GM23338 (cell line): ENCODE results near the gene KLC3.

Experiments used
- CREB1 ChIP-seq: fragments of 250-450 bp; sonication (Bioruptor Pico); IDR thresholded peaks from 2 replicates; pipeline ENCODE4 v1.5.0; 2020; ENCODE audit warnings: low read depth, mild to moderate bottlenecking, moderate library complexity
- EZH2 ChIP-seq: fragments of 200-600 bp; sonication (generic); IDR thresholded peaks from one replicate; pipeline ENCODE4 v1.8.0; 2017; ENCODE audit warnings: antibody characterized with exemption, mild to moderate bottlenecking, low read depth; ENCODE audit not compliant: unreplicated experiment
- EZH2phosphoT487 ChIP-seq: fragments of 200-600 bp; sonication (generic); IDR thresholded peaks from one replicate; pipeline ENCODE4 v1.8.1; 2018; ENCODE audit warnings: antibody characterized with exemption; ENCODE audit not compliant: unreplicated experiment
- JUNB ChIP-seq: IDR thresholded peaks from one replicate; pipeline ENCODE4 v1.6.1; 2016; ENCODE audit warnings: antibody characterized with exemption; ENCODE audit not compliant: unreplicated experiment
- NANOG ChIP-seq: IDR thresholded peaks from 2 replicates; pipeline ENCODE4 v1.6.1; 2016; ENCODE audit warnings: antibody characterized with exemption, borderline replicate concordance
- POLR2AphosphoS5 ChIP-seq: IDR thresholded peaks from 2 replicates; pipeline ENCODE4 v1.6.1; 2016; ENCODE audit warnings: antibody characterized with exemption, low read depth
- REST ChIP-seq: IDR thresholded peaks from one replicate; pipeline ENCODE4 v1.6.1; 2018; ENCODE audit warnings: antibody characterized with exemption; ENCODE audit not compliant: unreplicated experiment
- TF ChIP-seq, protein P1 (sequence below), 2 experiments: fragments of 200-600 bp in 1 of 2; sonication (generic) in 1 of 2; conservative IDR thresholded peaks; 2 replicates each; pipeline versions ENCODE4 v1.5.1 to v1.6.1; 2016 to 2017; ENCODE audit warnings: antibody characterized with exemption in 2 of 2, low read depth in 2 of 2, mild to moderate bottlenecking in 2 of 2, moderate library complexity in 1 of 2
- TF ChIP-seq, protein P2 (sequence below): fragments of 250-450 bp; sonication (Bioruptor Pico); IDR thresholded peaks from 2 replicates; pipeline ENCODE4 v1.5.0; 2020; ENCODE audit warnings: mild to moderate bottlenecking, moderate library complexity

DNA sequence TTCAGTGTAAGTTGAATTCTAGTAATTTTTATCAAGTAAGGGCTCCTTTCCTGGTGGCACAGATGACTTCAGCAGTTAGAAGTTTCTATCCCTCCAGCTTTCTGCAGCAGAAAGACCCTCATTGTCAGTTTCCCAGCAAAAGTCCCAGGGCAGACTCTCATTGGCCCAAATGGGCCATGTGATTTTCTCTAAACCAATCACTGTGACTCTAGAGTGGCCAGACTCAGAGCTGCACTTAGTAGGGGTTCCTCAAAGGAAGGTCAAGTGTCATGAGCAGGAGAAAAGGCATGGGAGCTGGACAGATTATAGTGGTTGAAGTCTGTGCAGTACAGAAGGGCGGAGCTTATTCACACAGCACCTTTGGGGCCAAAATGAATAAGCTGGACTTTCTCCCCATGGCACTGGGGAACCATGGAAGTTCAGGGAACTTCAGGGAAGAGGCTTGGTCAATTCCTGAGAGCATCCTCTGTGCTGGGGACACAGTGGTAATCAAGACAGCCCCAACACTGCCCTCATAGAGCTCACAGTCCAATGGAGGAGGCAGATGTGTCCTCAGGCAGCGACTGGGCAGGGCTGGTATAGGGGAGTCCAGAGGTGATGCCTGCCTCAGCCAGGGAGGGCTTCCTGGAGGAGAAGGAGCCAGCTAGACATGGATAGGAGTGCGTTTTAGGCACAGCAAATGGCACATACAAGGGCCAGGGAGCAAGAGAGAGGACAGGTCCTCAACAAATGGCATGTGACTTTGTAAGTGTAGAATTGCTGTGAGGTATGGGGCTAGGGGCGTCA lies 36.2 kb upstream of the KLC3 start:
- TF ChIP-seq, protein P1, sequence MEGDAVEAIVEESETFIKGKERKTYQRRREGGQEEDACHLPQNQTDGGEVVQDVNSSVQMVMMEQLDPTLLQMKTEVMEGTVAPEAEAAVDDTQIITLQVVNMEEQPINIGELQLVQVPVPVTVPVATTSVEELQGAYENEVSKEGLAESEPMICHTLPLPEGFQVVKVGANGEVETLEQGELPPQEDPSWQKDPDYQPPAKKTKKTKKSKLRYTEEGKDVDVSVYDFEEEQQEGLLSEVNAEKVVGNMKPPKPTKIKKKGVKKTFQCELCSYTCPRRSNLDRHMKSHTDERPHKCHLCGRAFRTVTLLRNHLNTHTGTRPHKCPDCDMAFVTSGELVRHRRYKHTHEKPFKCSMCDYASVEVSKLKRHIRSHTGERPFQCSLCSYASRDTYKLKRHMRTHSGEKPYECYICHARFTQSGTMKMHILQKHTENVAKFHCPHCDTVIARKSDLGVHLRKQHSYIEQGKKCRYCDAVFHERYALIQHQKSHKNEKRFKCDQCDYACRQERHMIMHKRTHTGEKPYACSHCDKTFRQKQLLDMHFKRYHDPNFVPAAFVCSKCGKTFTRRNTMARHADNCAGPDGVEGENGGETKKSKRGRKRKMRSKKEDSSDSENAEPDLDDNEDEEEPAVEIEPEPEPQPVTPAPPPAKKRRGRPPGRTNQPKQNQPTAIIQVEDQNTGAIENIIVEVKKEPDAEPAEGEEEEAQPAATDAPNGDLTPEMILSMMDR (conservative IDR thresholded peaks at IDR 0.05; ENCODE audit: low read depth in 2 of 2), result no peak
- TF ChIP-seq EZH2phosphoT487 (no peak), CREB1 (CRISPR knock-in tag) (no peak), REST (no peak), EZH2 (no peak), POLR2AphosphoS5 (peak; percentile 28; the same call in 1 of the 2 replicates), JUNB (no peak), NANOG (no peak)
- TF ChIP-seq, protein P2, sequence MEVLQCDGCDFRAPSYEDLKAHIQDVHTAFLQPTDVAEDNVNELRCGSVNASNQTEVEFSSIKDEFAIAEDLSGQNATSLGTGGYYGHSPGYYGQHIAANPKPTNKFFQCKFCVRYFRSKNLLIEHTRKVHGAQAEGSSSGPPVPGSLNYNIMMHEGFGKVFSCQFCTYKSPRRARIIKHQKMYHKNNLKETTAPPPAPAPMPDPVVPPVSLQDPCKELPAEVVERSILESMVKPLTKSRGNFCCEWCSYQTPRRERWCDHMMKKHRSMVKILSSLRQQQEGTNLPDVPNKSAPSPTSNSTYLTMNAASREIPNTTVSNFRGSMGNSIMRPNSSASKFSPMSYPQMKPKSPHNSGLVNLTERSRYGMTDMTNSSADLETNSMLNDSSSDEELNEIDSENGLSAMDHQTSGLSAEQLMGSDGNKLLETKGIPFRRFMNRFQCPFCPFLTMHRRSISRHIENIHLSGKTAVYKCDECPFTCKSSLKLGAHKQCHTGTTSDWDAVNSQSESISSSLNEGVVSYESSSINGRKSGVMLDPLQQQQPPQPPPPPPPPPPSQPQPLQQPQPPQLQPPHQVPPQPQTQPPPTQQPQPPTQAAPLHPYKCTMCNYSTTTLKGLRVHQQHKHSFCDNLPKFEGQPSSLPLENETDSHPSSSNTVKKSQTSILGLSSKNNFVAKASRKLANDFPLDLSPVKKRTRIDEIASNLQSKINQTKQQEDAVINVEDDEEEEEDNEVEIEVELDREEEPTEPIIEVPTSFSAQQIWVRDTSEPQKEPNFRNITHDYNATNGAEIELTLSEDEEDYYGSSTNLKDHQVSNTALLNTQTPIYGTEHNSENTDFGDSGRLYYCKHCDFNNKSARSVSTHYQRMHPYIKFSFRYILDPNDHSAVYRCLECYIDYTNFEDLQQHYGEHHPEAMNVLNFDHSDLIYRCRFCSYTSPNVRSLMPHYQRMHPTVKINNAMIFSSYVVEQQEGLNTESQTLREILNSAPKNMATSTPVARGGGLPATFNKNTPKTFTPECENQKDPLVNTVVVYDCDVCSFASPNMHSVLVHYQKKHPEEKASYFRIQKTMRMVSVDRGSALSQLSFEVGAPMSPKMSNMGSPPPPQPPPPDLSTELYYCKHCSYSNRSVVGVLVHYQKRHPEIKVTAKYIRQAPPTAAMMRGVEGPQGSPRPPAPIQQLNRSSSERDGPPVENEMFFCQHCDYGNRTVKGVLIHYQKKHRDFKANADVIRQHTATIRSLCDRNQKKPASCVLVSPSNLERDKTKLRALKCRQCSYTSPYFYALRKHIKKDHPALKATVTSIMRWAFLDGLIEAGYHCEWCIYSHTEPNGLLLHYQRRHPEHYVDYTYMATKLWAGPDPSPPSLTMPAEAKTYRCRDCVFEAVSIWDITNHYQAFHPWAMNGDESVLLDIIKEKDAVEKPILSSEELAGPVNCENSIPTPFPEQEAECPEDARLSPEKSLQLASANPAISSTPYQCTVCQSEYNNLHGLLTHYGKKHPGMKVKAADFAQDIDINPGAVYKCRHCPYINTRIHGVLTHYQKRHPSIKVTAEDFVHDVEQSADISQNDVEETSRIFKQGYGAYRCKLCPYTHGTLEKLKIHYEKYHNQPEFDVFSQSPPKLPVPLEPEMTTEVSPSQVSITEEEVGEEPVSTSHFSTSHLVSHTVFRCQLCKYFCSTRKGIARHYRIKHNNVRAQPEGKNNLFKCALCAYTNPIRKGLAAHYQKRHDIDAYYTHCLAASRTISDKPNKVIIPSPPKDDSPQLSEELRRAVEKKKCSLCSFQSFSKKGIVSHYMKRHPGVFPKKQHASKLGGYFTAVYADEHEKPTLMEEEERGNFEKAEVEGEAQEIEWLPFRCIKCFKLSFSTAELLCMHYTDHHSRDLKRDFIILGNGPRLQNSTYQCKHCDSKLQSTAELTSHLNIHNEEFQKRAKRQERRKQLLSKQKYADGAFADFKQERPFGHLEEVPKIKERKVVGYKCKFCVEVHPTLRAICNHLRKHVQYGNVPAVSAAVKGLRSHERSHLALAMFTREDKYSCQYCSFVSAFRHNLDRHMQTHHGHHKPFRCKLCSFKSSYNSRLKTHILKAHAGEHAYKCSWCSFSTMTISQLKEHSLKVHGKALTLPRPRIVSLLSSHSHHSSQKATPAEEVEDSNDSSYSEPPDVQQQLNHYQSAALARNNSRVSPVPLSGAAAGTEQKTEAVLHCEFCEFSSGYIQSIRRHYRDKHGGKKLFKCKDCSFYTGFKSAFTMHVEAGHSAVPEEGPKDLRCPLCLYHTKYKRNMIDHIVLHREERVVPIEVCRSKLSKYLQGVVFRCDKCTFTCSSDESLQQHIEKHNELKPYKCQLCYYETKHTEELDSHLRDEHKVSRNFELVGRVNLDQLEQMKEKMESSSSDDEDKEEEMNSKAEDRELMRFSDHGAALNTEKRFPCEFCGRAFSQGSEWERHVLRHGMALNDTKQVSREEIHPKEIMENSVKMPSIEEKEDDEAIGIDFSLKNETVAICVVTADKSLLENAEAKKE, result no peak
